ENCODE results near the gene STX4.

STX4 gene

DNA sequence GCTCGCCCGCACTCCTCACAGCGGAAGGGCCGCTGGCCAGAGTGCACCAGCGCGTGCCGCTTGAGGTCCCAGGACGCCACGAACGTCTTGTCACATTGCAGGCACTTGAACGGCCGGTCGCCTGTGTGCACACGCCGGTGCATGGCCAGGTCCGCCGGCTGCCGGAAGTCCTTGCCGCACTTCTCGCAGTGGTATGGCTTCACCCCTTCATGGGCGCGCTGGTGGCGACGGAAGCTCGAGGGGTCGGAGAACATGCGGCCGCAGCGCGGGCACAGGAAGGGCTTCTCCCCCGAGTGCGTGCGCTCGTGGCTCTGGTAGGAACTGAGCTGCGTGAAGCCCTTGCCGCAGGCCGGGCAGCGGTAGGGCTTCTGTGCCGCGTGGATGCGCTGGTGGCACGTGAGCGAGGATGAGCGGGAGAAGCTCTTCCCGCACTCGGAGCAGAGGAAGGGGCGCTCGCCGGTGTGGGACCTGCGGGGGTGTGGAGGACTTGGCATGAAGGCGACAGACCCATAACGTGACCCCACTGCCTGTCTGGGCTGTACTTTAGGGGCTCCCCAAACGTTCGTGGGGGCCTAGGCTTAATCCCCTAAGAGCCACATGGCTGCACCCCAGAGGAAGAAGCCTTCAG, 28.6 kb downstream of the STX4 start:
- in situ Hi-C loops (cut with MboI; ENCODE audit: low sequenced_read_pairs): no loop called here

DNA sequence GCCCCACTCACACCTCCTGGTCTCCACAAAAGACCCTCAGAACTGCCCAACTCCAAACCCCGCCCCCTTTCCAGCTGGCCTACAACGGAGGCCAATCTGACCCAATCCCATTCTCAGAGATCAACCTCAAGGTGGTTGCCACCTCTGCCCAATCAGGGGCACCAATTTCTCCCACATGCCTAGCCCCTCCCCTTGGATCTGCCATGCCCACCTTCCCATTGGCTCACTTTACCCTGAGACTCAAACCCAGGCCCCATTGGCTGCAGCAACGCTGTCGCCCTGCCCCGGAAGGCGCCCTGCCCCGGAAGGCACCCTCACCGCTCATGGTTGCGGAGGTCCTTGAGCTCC, 30.1 kb downstream of the STX4 start:
- in situ Hi-C loops (cut with MboI; ENCODE audit: low sequenced_read_pairs): no loop called here

DNA sequence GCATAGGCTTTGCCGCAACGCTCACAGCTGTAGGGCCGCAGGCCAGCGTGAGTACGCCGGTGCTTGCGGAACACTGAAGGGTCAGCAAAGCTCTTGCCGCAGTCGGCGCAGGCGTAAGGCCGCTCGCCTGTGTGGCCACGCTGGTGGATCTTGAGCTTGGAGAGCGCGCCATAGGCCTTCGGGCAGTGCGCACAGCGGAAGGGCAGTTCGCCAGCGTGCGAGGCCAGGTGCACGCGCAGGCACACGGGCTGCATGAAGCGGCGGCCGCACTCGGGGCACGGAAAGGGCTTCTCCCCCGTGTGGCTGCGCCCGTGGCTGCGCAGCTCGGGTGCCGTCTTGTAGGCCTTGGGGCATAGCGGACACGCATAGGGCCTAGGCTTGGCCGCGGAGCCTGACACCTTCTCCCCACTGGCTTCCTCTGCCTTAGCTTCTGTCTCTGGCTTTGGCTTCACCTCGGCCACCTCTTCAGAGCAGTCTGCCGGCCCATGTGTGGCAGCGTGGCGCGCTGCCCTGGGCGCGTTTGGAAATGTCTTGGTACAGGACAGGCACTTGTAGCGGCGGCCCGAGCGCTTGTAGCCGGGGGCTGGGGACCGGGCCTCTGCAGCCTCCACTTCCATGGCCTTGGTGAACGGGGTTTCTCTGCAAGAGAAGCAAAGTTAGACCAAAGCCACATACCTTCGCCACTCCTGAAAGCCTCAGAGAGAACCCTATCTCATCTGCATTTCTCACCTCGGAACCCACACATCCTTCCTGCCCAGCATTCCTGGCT, 30.7 kb downstream of the STX4 start:
- in situ Hi-C loops (cut with MboI; ENCODE audit: low sequenced_read_pairs): no loop called here

DNA sequence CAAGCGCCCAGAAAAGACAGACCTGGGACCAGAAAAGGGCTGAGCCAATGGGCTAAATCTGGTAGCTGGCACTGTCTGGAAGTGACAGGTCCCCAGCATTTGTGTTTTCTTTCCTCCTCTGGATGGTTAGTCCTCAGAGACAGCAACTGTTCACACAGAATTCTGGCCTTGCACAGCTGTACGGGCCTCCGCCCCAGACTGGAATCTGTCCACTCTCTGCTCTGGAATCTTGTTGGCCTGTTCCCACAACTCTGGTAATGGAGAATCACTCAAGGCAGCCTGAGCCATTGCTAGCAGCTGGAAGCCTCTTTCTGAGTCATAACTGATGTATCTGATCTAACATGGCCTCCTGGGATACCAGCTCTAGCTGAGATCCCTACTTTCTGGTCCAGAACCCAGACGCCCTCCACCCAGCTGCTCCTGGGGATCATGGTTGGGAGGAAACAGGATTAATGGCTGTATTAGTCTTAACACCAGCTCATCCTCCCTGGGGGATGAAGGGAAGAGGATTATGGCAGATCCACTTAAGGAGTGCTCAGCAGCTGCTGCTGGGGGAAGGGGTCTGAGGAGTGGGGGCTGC, 31.6 kb downstream of the STX4 start:
- in situ Hi-C loops (cut with MboI; ENCODE audit: low sequenced_read_pairs): no loop called here

DNA sequence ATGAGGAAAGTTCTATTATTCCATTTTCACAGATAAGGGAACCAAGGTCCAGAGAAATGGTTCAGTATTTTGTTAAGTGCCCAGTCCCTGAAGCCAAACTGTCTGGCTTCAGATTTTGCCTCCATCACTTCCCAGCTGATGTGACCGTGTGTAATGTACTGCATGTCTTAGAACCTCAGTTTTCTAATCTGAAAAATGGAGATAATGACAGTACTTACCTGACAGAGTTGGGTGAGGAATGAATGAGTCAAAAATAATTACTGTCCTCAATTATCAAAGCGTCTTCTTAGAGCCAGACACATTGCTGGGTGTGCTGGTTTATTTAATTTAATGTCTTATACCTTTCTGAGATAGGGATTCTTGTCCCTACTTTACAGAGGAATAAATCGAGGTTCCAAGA, 34.0 kb downstream of the STX4 start:
- in situ Hi-C loops (cut with MboI; ENCODE audit: low sequenced_read_pairs): no loop called here

DNA sequence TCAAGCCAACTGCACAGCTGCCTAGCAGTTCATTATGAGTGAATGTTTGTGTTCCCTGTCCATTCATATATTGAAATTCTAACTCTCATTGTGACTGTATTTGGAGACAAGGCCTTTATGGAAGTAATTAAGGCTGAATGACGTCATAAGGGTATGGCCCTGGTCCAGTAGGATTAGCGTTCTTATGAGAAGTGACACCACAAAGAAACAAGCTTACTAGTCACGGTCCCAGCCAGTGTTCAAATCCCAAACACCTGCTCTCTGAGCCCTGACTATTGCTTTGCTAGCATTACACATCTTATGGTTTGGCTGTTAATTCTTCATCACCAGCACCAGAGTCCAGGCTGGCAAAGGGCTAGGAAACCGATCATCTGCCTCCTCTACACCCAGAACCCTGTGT, 38.5 kb downstream of the STX4 start:
- in situ Hi-C loops (cut with MboI; ENCODE audit: low sequenced_read_pairs): no loop called here

DNA sequence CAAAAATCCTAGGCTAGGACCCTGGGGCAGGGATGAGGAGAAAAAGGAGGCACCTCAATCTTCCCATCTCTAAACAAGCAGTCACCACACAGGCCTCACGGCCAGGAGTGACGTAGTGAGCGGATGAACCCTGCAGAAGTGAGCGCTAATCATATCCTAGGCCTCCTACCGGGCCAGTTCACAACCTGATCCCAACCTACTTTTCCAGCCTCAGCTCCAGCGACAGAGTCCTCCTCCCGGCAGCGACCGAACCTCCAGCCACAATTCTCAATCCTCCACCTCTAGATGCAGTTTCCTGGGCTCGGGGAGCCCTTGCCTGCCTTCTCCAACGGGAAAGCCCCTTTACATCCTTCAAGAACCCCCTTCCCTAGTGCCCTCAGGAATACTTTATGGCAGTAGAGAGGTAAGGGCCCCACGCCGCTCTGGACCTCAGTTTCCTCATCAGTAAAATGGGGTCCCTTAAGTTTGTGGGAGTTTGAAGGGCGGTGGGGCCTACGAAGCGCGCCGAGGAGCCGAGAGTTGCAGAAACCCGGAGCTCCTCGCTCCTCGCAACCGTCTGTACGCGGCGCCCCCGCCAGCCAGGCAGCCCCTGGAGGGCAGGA, 39.3 kb downstream of the STX4 start:
- in situ Hi-C loops (cut with MboI; ENCODE audit: low sequenced_read_pairs): no loop called here

DNA sequence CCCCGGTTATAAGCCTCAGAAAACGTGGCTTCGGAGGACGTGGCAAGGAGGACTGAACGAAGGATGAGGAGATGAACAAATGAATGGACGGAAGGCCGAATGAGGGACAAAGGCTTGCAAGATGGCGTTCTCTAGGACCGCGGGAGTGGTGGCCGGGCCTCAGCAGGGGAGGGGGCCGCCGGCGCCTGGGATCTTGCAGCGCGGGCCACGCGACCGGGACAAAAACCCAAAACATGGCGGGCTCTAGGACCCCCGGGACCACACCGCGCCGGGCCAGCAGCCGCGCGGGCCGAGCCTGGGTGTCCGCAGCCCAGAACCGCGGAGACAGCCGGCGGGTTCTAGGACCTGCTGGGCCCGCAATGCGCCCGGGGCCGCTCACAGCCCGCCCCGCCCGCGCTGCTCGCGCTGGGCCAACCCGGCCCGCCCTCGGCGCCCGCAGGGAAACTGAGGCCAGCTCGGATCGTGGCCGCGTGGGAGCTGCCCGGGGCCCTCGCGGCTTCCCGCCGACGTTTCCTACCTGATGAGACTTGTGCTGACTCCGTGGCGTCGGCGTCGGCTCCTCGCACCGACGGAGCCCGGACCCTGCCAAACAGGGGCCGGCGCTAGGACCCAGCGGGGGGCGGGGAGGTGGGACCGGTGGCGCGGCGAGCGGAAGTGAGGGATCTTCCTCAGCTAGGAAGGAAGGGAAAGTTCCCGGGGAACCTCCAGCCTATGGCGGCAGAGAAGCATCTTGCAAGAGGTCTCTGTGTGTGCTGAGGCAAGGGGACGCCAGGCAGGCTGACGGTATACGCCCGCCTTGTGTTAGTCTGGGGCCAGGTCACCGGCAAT, 40.0 kb downstream of the STX4 start:
- in situ Hi-C loops (cut with MboI; ENCODE audit: low sequenced_read_pairs): no loop called here

DNA sequence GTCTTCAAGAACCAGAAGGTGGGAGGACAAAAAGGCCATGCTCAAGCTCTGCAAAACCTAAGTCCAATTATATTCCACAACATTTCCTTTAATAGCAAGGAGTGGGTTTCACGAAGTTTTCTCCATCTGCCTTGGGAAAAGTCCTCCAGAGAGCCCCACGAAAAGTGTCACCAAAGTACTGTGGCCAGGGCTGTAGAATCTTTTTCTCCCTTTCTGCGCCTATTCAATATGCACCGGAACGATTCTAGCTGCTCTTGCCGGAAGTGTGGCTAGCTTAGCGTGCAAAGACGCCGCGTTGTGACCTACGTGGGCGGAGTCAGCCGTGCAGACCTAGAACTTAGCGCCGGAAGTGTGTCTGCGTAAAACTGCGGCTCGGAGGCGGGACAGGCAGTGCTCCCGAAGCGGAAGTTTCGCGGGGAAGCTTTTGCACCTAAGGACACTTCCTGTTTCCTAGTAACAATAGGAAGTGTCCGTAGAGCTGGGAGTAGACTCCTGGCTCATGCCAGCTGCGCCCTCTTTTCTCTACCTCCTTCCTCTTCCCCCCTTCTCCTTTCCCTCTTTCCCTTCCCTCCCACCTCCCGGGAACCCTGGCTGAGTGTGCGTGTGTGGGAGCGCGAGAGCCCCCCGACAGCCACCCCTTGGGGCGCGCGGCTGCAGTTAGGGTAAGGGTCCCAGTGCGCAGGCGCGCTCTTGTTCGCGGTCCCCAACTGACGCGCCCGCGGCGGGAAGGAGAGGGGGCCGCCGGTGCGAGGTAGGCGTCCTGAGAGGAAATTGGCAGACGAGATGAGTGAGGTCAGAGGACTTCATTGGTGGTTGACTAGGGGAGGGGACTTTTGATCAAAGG, 40.8 kb downstream of the STX4 start, which contains the start of the genes ZNF646 and ZNF668:
Gene ZNF646, plus strand, starts transcription at position 453 of the 844 bp plus-strand sequence. CDS start 1,903 bp downstream, outside the sequence.
Gene ZNF668, minus strand, starts transcription at position 271 of the 844 bp plus-strand sequence. CDS start 9,781 bp downstream, outside the sequence.
- in situ Hi-C loops (cut with MboI; ENCODE audit: low sequenced_read_pairs): no loop called here

DNA sequence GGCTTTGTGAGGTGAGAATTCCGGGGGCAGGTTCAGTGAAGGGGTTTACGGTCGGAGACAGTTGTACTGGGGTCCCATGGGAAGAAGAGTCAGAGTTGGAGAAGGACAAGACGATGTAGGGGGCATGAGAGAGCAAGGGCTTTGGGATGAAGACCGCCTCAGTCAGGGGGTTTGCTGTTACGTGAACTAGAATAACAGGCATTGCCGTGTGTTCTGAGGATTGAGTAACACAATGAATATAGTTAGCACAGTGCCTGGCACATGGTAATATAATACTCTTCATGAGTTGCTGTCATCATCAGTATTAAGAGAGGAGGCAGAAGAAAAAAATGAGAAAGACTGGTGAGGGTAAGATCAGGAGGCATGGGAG, 41.4 kb downstream of the STX4 start:
- in situ Hi-C loops (cut with MboI; ENCODE audit: low sequenced_read_pairs): no loop called here

DNA sequence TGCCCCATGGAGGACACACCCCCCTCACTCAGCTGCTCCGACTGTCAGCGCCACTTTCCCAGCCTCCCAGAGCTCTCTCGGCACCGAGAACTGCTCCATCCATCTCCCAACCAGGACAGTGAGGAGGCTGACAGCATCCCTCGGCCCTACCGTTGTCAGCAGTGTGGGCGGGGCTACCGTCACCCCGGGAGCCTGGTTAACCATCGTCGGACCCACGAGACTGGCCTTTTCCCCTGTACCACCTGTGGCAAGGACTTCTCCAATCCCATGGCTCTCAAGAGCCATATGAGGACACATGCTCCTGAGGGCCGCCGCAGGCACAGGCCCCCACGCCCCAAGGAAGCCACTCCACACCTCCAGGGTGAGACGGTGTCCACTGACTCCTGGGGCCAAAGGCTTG, 43.0 kb downstream of the STX4 start:
- in situ Hi-C loops (cut with MboI; ENCODE audit: low sequenced_read_pairs): no loop called here

DNA sequence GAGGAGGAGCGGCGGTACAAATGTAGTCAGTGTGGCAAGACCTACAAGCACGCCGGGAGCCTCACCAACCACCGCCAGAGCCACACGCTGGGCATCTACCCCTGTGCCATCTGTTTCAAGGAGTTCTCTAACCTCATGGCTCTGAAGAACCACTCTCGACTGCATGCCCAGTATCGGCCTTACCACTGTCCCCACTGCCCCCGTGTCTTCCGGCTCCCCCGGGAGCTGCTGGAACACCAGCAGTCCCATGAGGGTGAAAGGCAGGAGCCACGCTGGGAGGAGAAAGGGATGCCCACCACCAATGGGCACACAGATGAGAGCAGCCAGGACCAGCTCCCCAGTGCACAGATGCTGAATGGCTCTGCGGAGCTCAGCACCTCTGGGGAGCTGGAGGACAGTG, 43.7 kb downstream of the STX4 start:
- in situ Hi-C loops (cut with MboI; ENCODE audit: low sequenced_read_pairs): no loop called here

DNA sequence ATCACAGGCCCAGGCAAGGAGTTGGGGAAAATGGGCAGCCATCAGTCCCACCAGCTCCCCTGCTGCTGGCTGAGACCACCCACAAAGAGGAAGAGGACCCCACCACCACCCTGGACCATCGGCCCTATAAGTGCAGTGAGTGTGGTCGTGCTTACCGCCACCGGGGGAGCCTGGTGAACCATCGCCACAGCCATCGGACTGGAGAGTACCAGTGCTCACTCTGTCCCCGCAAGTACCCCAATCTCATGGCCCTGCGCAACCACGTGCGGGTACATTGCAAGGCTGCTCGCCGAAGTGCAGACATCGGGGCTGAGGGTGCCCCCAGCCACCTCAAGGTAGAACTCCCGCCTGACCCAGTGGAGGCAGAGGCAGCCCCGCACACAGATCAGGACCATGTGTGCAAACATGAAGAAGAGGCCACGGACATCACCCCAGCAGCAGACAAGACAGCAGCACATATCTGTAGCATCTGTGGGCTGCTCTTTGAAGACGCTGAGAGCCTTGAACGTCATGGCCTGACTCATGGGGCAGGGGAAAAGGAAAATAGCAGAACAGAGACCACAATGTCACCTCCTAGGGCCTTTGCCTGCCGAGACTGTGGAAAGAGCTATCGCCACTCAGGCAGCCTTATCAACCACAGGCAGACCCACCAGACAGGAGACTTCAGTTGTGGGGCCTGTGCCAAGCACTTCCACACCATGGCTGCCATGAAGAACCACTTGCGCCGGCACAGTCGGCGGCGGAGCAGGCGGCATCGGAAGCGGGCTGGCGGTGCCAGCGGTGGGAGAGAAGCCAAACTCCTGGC, 44.4 kb downstream of the STX4 start:
- in situ Hi-C loops (cut with MboI; ENCODE audit: low sequenced_read_pairs): no loop called here

DNA sequence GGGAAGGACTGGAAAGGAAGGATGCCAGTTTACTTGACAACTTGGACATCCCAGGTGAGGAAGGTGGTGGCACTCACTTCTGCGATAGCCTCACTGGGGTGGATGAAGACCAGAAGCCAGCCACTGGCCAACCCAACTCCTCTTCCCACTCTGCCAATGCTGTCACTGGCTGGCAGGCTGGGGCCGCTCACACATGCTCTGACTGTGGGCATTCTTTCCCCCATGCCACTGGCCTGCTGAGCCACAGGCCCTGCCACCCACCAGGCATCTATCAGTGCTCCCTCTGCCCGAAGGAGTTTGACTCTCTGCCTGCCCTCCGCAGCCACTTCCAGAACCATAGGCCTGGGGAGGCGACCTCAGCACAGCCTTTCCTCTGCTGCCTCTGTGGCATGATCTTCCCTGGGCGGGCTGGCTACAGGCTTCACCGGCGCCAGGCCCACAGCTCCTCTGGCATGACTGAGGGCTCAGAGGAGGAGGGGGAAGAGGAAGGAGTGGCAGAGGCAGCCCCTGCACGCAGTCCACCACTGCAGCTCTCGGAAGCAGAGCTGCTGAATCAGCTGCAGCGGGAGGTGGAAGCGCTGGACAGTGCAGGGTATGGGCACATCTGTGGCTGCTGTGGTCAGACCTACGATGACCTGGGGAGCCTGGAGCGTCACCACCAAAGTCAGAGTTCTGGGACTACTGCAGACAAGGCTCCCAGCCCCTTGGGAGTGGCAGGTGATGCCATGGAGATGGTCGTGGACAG, 45.4 kb downstream of the STX4 start:
- in situ Hi-C loops (cut with MboI; ENCODE audit: low sequenced_read_pairs): no loop called here

DNA sequence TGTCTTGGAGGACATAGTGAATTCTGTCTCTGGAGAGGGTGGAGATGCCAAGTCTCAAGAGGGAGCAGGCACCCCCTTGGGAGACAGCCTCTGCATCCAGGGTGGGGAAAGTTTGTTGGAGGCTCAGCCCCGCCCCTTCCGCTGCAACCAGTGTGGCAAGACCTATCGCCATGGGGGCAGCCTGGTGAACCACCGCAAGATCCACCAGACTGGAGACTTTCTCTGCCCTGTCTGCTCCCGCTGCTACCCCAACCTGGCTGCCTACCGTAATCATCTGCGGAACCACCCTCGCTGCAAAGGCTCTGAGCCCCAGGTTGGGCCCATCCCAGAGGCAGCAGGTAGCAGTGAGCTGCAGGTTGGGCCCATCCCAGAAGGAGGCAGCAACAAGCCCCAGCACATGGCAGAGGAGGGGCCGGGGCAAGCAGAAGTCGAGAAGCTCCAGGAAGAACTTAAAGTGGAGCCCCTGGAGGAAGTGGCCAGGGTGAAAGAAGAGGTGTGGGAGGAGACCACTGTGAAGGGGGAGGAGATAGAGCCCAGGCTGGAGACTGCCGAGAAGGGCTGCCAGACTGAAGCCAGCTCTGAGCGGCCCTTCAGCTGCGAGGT, 46.1 kb downstream of the STX4 start:
- in situ Hi-C loops (cut with MboI; ENCODE audit: low sequenced_read_pairs): no loop called here

DNA sequence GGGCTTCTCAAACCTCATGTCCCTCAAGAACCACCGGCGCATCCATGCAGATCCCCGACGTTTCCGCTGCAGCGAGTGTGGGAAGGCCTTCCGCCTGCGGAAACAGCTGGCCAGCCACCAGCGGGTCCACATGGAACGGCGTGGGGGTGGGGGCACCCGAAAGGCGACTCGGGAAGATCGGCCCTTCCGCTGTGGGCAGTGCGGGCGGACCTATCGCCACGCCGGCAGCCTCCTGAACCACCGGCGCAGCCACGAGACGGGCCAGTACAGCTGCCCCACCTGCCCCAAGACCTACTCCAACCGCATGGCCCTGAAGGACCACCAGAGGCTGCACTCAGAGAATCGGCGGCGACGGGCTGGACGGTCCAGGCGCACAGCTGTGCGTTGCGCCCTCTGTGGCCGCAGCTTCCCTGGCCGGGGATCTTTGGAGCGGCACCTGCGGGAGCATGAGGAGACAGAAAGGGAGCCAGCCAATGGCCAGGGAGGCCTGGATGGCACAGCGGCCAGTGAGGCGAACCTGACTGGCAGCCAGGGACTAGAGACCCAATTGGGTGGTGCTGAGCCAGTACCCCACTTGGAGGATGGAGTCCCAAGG, 46.8 kb downstream of the STX4 start:
- in situ Hi-C loops (cut with MboI; ENCODE audit: low sequenced_read_pairs): no loop called here

DNA sequence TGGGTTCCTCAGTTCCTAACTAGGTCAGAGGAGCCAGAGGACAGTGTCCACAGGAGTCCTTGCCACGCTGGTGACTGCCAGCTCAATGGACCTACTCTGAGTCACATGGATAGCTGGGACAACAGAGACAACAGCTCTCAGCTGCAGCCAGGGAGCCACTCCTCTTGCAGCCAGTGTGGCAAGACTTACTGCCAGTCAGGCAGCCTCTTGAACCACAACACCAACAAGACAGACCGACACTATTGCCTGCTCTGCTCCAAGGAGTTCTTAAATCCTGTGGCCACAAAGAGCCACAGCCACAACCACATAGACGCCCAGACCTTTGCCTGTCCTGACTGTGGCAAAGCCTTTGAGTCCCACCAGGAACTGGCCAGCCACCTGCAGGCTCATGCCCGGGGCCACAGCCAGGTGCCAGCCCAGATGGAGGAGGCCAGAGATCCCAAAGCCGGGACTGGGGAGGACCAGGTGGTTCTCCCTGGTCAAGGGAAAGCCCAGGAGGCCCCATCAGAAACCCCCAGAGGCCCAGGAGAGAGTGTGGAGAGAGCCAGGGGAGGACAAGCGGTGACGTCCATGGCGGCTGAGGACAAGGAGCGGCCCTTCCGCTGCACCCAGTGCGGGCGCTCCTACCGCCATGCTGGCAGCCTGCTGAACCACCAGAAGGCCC, 47.5 kb downstream of the STX4 start:
- in situ Hi-C loops (cut with MboI; ENCODE audit: low sequenced_read_pairs): no loop called here
